ENCODE measurements around the gene CILP2.

The CILP2 gene

GRCh38 chr19:19544954-19545591, 7.0 kb downstream of the CILP2 start:
- no peak for DNase-seq

- DNase-seq = no peak
These were observed 7.6 kb downstream of the CILP2 start for GRCh38 chr19:19545707-19546106.

- no peak for DNase-seq
These were observed 8.7 kb downstream of the CILP2 start for GRCh38 chr19:19546751-19547162.

- no peak for DNase-seq
These were observed 9.7 kb downstream of the CILP2 start for GRCh38 chr19:19547674-19548336.

- DNase-seq = no peak
These were observed 11.1 kb downstream of the CILP2 start for GRCh38 chr19:19548915-19549759.

GRCh38 chr19:19549804-19550464, 11.9 kb downstream of the CILP2 start:
- no peak for DNase-seq

- DNase-seq = no peak
These were observed 12.4 kb downstream of the CILP2 start for GRCh38 chr19:19550485-19550929.

GRCh38 chr19:19550972-19551852, 13.1 kb downstream of the CILP2 start:
- no peak for DNase-seq

GRCh38 chr19:19551853-19552192, 13.8 kb downstream of the CILP2 start:
- DNase-seq = no peak

- no peak for DNase-seq
These were observed 14.7 kb downstream of the CILP2 start for GRCh38 chr19:19552798-19553197.

GRCh38 chr19:19553670-19554069, 15.6 kb downstream of the CILP2 start:
- DNase-seq = no peak

- no peak for DNase-seq
These were observed 16.3 kb downstream of the CILP2 start for GRCh38 chr19:19554074-19555023.

GRCh38 chr19:19558055-19558454, 20.0 kb downstream of the CILP2 start:
- DNase-seq = no peak

GRCh38 chr19:19558636-19559035, 20.6 kb downstream of the CILP2 start:
- DNase-seq = no peak

GRCh38 chr19:19559931-19560330, 21.9 kb downstream of the CILP2 start:
- DNase-seq = no peak

- no peak for DNase-seq
These were observed 24.0 kb downstream of the CILP2 start for GRCh38 chr19:19561946-19562664.

GRCh38 chr19:19562665-19563347, 24.7 kb downstream of the CILP2 start:
- no peak for DNase-seq

- no peak for DNase-seq
These were observed 25.3 kb downstream of the CILP2 start for GRCh38 chr19:19563348-19563848.

- DNase-seq = no peak
These were observed 28.2 kb downstream of the CILP2 start for GRCh38 chr19:19566306-19566705.

- no peak for DNase-seq
These were observed 29.3 kb downstream of the CILP2 start for GRCh38 chr19:19567391-19567790.

All from NCI-H1417 treated with DMSO at 0.1 percent for 48 hours (cell line).